Small intestine (tissue), 7 donors: ENCODE results near the gene NDUFS6. TPM values are rescaled to one million over a fixed set of nuclear protein-coding genes. Genes with fewer than 3 reads are reported as not detected.

Experiments
- DNase-seq, 2 donors: peaks; one replicate each; pipeline versions ENCODE4 v3.0.0 to v3.0.0-alpha.2; 2013
- FAIRE-seq: peaks from 2 replicates; lab custom pipeline; 2012; peaks lifted over from hg19 to GRCh38; lab: Jason Lieb, UNC
- H3K27ac ChIP-seq, 3 donors: one replicate each; pipeline ENCODE4 v1.5.1; 2013; ENCODE audit warnings: low read length in 2 of 3, mild to moderate bottlenecking in 2 of 3, control low read depth in 1 of 3, inconsistent platforms in 1 of 3, low read depth in 1 of 3, moderate library complexity in 1 of 3
- H3K27me3 ChIP-seq, 3 donors: one replicate each; pipeline ENCODE4 v1.6.1; 2013; ENCODE audit warnings: low read length in 3 of 3, inconsistent platforms in 1 of 3; ENCODE audit not compliant: control insufficient read depth in 3 of 3, insufficient read depth in 3 of 3
- H3K36me3 ChIP-seq, 3 donors: one replicate each; pipeline ENCODE4 v1.6.1; 2013; ENCODE audit warnings: low read length in 3 of 3, inconsistent platforms in 1 of 3, low read depth in 1 of 3, mild to moderate bottlenecking in 1 of 3, moderate library complexity in 1 of 3; ENCODE audit not compliant: control insufficient read depth in 3 of 3, insufficient read depth in 2 of 3
- H3K4me1 ChIP-seq, 3 donors: one replicate each; pipeline ENCODE4 v1.6.1; 2013; ENCODE audit warnings: low read length in 2 of 3, inconsistent platforms in 1 of 3, low read depth in 1 of 3, mild to moderate bottlenecking in 1 of 3, moderate library complexity in 1 of 3; ENCODE audit not compliant: control insufficient read depth in 3 of 3, insufficient read depth in 2 of 3
- H3K4me3 ChIP-seq, 3 donors: one replicate each; pipeline ENCODE4 v1.5.1; 2013; ENCODE audit warnings: low read length in 3 of 3, control low read depth in 1 of 3, inconsistent platforms in 1 of 3, low read depth in 1 of 3, mild to moderate bottlenecking in 1 of 3, moderate library complexity in 1 of 3
- H3K9me3 ChIP-seq, 2 donors: one replicate each; pipeline ENCODE4 v1.6.1; 2013; ENCODE audit warnings: low read depth in 1 of 2, low read length in 1 of 2; ENCODE audit not compliant: control insufficient read depth in 2 of 2, insufficient read depth in 1 of 2
- whole genome bisulfite sequencing, 3 donors: extraction: QIAGEN DNeasy Blood & Tissue Kit; methylation state at CpG; one replicate each; pipeline ENCODE4 v1.1.7; 2013; 5-methylcytosine and 5-hydroxymethylcytosine counted together
- polyA plus RNA-seq, 4 donors: library from polyadenylated mRNA; stranded (reverse) in 3 of 4; unstranded in 1 of 4; fragments of 200-250 nt in 3 of 4; fragments of 120-200 nt in 1 of 4; gene quantifications; one replicate each; pipeline versions ENCODE4 v1.2.1 to v1.2.3, GENCODE V29; 2013
- donor health status: healthy with polysubstance abuse.
- donor health status: control.
- donor health status: control.
- donor health status: Bipolar disorder and iron deficiency.
- donor health status: healthy.

Gene NDUFS6
- polyA plus RNA-seq, 4 donors, result 48.3 to 151 (median 113) TPM

- FAIRE-seq (no peak), DNase-seq (no peak)
- H3K4me1 ChIP-seq, result peaks cover 0 to 3% (median 0%) of the 10 kb centered on the region in 3 donors
- no peaks in the 10 kb centered on the region for H3K36me3 ChIP-seq
- no peaks in the 10 kb centered on the region for H3K9me3 ChIP-seq
- H3K4me3 ChIP-seq, result no peak overlapping the region
- WGBS, 3 donors, result 78 to 90% (median 81%) methylated on average over 17 of the region's 17 CpGs
- H3K27me3 ChIP-seq, result peaks cover 0 to 22% (median 3%) of the 10 kb centered on the region in 3 donors
- H3K27ac ChIP-seq, result no peak overlapping the region
Measured at GRCh38 chr5:1830571-1831228, 29.5 kb downstream of the NDUFS6 start.

DNA sequence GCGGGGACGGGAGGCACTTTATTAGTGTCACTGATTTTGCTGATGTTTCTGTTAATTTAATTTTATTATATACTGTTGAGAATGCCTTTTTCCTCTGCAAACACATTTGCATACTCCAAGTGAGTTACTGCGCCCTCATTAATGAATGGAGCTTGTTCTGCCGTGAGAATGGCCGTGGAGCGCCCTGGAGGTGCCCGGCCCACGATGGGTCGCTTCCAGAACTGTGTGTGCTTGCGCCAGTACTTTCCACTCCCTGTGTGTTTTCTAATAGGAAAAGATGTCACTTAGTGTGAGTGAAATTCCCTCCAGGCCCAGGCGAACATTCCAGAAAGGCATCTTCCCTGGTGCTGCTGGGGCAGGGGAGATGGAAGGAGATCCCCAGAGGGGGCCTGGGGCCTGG is 30.1 kb downstream of the NDUFS6 start:
- no peak overlapping the region for H3K27ac ChIP-seq
- FAIRE-seq, result no peak
- peaks cover 0 to 23% (median 3%) of the 10 kb centered on the region in 3 donors for H3K27me3 ChIP-seq
- H3K4me1 ChIP-seq, result peaks cover 0 to 3% (median 0%) of the 10 kb centered on the region in 3 donors
- 84 to 90% (median 87%) methylated on average over 11 of the region's 11 CpGs for WGBS, 3 donors
- no peaks in the 10 kb centered on the region for H3K9me3 ChIP-seq
- H3K4me3 ChIP-seq, result no peak overlapping the region
- no peak for DNase-seq
- no peaks in the 10 kb centered on the region for H3K36me3 ChIP-seq

GRCh38 chr5:1831677-1832313 is 30.6 kb downstream of the NDUFS6 start:
- FAIRE-seq, result no peak
- H3K4me3 ChIP-seq, result no peak overlapping the region
- H3K27ac ChIP-seq, result no peak overlapping the region
- 43 to 51% (median 46%) methylated on average over 13 to 14 of the region's 14 CpGs for WGBS, 3 donors
- peaks cover 0 to 27% (median 5%) of the 10 kb centered on the region in 3 donors for H3K27me3 ChIP-seq
- peaks cover 0 to 3% (median 0%) of the 10 kb centered on the region in 3 donors for H3K4me1 ChIP-seq
- no peak for DNase-seq
- no peaks in the 10 kb centered on the region for H3K9me3 ChIP-seq
- H3K36me3 ChIP-seq, result no peaks in the 10 kb centered on the region

DNA sequence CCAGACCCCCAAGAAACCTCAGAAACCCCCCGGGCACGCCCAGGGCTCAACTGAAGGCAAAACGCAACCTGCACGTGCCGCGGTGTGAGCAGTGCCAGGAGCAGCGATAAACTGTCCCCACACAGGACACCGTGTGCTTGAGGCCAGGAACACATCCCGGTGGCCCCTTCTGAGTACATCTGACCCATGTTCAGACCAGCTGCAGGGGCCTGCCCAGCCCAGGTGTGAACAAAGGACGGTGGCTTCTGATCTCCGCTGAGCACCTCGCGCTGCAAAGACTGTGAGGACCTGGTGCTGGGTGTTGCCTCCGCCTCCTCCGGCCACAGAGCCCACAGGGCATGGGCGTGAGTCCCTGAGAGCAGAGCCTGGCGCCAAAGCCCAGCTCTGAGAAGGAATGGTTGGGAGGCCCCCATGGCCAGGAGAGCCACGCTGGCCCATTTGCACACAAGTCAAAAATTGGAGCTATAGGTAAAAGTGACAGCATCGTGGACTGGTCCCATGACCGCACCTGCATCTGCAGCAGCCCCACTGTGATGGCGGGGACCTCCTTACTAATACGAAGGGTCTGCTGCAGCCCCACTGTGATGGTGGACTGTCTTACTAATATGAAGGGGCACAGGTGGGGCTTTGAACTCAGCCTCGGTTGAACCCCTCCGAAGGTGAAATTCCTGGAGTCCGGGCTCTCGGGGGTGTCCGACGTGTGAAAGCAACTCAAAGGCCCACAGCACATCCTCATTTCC is 31.5 kb downstream of the NDUFS6 start:
- FAIRE-seq (no peak), DNase-seq (no peak)
- no peaks in the 10 kb centered on the region for H3K9me3 ChIP-seq
- no peak overlapping the region for H3K4me3 ChIP-seq
- peaks cover 0 to 30% (median 5%) of the 10 kb centered on the region in 3 donors for H3K27me3 ChIP-seq
- no peaks in the 10 kb centered on the region for H3K36me3 ChIP-seq
- H3K4me1 ChIP-seq, result peaks cover 0 to 2% (median 0%) of the 10 kb centered on the region in 3 donors
- WGBS, 3 donors, result 74 to 77% (median 75%) methylated on average over 28 of the region's 28 CpGs
- no peak overlapping the region for H3K27ac ChIP-seq

- DNase-seq (no peak), FAIRE-seq (no peak)
- 66 to 81% (median 70%) methylated on average over 12 to 16 of the region's 16 CpGs for WGBS, 3 donors
- Histone ChIP-seq H3K27ac (no peak overlapping the region), H3K36me3 (no peaks in the 10 kb centered on the region), H3K4me3 (no peak overlapping the region), H3K27me3 (peaks cover 0 to 32% (median 5%) of the 10 kb centered on the region in 3 donors), H3K4me1 (no peaks in the 10 kb centered on the region), H3K9me3 (no peaks in the 10 kb centered on the region)
Measured at GRCh38 chr5:1833264-1834021, 32.2 kb downstream of the NDUFS6 start.

DNA sequence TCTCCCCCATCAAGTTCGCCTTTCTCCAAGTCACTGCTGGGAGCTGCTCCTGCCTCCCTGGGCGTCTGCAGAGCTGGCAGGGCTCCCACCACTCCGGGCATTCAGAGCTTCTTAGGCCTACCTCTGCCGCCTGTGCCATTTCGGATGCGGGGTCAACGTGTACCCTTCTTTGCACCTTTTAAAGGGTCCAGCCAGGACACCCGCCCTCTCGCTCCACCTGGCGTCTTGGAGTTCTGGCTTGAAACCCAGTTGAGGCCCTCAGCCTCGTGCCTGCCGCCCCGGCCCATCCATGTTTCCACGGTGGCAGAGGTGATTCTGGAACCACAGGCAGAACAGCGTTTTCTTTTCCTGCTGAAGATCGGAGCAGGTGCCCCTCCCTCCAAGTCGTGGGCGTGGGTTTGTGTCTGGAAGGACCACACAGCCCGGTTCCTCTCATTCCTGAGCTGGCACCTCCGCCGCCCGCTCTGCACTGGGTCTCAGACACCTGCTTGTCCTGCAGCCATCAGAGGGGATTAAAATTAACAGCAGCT is 32.9 kb downstream of the NDUFS6 start:
- DNase-seq (no peak), FAIRE-seq (no peak)
- Histone ChIP-seq H3K4me1 (no peaks in the 10 kb centered on the region), H3K36me3 (no peaks in the 10 kb centered on the region), H3K4me3 (no peak overlapping the region), H3K27me3 (peaks cover 2 to 34% (median 5%) of the 10 kb centered on the region in 3 donors), H3K9me3 (no peaks in the 10 kb centered on the region), H3K27ac (no peak overlapping the region)
- 70 to 80% (median 75%) methylated on average over 22 of the region's 22 CpGs for WGBS, 3 donors

DNA sequence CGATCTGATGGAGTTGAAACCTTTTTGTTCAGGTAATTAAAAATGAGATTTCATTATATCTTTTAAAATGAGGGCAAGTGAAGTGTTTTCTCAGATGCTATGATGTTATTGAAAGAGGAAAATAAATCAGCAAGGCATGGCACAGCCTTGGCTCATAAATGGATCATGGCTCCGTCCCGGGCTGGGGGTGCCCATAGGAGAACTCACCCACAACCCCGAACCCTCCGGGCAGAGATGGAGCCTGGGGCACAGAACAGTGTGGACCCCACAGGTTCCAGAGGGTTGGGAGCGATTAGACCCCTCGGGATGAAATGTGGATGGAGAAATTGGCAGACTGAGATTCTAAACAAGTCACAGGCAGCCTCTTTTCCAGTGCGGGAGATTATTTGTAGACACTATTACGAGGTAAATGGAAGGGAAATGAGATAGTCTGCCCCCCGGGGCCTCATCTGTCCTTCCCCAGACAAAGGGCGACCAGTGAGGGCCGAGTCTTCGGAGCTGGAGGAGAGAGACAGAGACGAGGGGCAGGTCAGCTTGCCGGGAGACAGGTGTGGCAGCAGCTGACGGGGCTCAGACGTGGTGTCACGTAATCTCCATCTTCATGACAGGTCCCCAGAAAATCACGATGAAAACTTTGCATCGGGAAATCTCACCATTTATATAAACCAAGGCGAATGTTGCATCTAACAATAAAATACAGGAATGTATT is 33.7 kb downstream of the NDUFS6 start:
- H3K4me3 ChIP-seq, result no peak overlapping the region
- no peak for FAIRE-seq
- DNase-seq, result no peak
- no peaks in the 10 kb centered on the region for H3K9me3 ChIP-seq
- H3K36me3 ChIP-seq, result no peaks in the 10 kb centered on the region
- 45 to 61% (median 50%) methylated on average over 21 of the region's 21 CpGs for WGBS, 3 donors
- H3K27me3 ChIP-seq, result peaks cover 3 to 34% (median 5%) of the 10 kb centered on the region in 3 donors
- no peak overlapping the region for H3K27ac ChIP-seq
- no peaks in the 10 kb centered on the region for H3K4me1 ChIP-seq
